ENCODE data around the gene MRPS27. TPM values are rescaled to one million over a fixed set of nuclear protein-coding genes. Genes with fewer than 3 reads are reported as not detected.

Gene MRPS27
- total RNA-seq, 2 experiments from 2014 or later, result 87.8 to 101 TPM

GRCh38 chr5:72213482-72213881 is 106.6 kb downstream of the MRPS27 start:
- POLR2A ChIA-PET, result no interaction called here

DNA sequence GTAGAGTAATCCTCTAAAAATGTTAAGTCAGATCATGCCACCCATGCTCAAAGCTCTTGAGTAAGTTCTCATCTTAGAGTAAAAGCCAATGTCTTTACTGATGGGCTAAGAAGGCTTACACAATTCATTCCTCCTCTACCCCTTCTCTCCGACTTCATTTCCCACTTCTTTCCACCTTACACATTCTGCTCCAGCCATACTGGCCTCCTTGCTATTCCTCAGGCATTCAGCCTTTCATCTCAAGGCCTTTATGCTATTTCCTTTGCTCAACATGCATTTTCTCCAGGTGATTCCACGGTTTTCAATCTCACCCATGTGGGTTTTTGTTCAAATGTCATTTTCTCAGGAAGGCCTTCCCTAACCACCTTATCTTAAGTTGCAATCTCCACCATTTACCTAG is 107.9 kb downstream of the MRPS27 start:
- ChIA-PET POLR2A (no interaction called here), CTCF (no interaction called here)

More at GRCh38 chr5:72213482-72213881, 106.6 kb downstream of the MRPS27 start:
- CTCF ChIA-PET, result no interaction called here

- ChIA-PET CTCF (no interaction called here), POLR2A (no interaction called here)
These were observed 109.0 kb downstream of the MRPS27 start for GRCh38 chr5:72210888-72211678.

DNA sequence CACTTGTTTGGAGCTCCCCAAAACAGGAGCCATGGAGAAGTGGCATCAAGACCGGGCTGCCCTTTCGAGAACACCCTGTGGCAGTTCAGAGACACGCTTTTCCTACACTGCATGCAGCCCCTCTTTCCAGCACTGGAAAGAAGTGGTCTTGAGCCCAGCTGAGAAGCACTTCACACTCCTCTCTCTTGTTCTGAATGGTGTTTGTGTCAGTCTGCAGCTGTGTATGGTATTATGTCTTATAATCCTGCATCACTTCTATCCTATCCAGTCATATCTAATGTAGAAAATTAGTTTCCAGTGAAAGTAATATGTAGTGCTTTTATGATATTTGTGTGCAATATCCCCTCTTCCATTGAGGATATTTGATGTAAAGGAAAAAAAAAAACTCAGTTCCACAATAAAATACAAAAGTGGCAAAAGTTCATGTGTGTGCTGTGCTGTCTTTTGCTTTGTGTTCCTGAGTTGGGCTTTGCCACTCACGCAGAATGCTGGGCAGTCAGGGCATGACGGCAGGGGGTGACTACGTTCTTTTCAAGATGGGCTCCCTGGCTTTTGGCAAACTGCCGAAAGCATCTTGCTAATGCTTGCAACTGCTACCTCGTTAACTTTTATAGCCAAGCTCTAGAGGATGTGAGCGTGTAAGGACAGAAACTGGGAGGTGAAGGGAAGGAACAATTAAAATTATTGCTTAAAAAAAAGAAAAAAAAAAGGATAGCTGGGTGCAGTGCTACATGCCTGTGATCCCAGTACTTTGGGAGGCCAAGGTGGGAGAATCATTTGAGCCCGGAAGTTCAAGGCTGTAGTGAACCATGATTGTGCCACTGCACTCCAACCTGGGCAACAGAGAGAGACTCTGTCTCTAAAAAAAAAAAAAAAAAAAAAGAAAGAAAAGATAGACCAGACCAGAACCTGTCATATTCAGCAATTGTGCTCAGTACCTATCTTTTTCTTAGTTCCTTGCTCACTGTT is 110.6 kb downstream of the MRPS27 start:
- POLR2A ChIA-PET, result no interaction called here

DNA sequence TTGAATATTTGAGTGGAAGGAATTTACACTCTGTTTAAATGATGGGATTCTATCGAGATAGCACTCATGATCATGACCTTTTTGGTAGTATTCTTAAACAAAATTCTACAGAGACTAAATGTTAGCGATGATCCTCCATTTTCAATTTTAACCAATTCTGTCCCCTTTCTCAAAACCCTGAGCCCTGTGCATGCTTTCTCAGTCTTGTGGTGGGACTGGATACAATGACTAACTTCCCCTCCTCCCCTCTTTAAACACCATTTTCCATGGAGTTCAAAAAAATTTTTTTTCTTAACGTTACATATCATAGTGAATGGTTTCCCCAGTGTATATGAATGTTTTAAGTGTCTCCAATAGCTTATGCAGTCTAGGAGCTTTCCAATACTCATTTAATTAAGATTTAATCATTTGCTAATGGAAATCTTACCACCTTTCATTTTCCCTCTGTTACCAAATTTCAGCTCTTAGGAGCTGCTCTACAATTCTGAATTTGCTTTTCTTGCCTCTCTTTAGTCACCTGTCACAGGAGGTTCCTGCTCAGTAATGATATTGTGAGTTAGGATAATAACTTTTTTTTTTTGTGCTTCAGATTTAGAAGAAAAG is 111.6 kb downstream of the MRPS27 start:
- POLR2A ChIA-PET, result no interaction called here
- CTCF ChIA-PET, result interaction anchor here (0.9 kb wide), 1 partner anchor 13 kb away, joined by 3 read pairs; no protein-coding TSS in a partner anchor

More for the DNA sequence above, 110.6 kb downstream of the MRPS27 start:
- CTCF ChIA-PET, result no interaction called here

- CTCF ChIA-PET, result interaction anchor here (0.6 kb wide), 1 partner anchor 22 kb away, joined by 3 read pairs; no protein-coding TSS in a partner anchor
- POLR2A ChIA-PET, result no interaction called here
These were observed 113.0 kb downstream of the MRPS27 start for GRCh38 chr5:72206994-72207393.

- CTCF ChIA-PET, result no interaction called here
These were observed 113.9 kb downstream of the MRPS27 start for GRCh38 chr5:72206160-72206559.

GRCh38 chr5:72205431-72206009 is 114.5 kb downstream of the MRPS27 start:
- ChIA-PET POLR2A (no interaction called here), CTCF (no interaction called here)

More at GRCh38 chr5:72206160-72206559, 113.9 kb downstream of the MRPS27 start:
- POLR2A ChIA-PET, result no interaction called here

DNA sequence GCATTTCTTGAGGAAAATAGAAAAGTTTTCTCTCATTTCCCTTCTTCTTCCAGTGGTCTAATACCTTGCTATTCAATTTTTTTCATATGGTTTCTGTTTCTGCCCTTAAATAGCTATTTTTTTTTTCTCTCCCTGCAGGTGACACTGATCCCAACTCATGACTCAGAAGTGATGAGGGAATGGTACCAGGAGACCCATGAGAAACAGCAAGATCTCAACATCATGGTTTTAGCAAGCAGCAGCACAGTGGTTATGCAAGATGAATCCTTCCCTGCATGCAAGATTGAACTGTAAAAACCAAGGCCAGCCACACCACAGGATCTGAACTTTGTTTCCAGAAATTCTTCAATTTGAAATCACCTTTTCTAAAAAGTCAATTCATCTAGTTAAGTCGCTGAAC is 115.1 kb downstream of the MRPS27 start:
- ChIA-PET CTCF (no interaction called here), POLR2A (no interaction called here)

DNA sequence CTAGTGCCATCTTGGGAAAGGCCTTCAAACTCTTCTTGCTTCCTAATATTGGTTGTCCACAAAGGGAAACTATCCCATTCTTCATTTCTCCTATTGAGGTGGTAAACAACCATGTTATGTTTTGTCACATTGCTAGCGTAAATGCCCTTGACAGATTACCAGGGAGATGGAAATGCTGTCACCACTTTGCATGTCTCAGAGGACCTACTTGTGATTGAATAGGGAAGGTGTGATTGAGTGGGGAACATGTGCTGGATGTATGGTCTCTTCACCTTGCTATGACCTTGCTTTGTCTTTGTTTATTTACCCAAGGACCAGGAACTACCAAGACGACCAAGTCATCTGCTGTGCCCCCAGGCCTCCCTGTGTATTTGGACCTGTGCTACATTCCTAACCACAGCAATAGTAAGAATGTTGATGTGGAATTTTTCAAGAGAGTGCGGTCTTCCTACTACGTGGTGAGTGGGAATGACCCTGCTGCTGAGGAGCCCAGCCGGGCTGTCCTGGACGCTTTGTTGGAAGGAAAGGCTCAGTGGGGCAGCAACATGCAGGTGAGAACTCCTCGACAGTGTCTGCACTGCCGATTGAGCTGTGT is 116.7 kb downstream of the MRPS27 start:
- POLR2A ChIA-PET, result no interaction called here
- CTCF ChIA-PET, result no interaction called here

GRCh38 chr5:72202331-72202825 is 117.7 kb downstream of the MRPS27 start:
- CTCF ChIA-PET, result no interaction called here
- POLR2A ChIA-PET, result no interaction called here

DNA sequence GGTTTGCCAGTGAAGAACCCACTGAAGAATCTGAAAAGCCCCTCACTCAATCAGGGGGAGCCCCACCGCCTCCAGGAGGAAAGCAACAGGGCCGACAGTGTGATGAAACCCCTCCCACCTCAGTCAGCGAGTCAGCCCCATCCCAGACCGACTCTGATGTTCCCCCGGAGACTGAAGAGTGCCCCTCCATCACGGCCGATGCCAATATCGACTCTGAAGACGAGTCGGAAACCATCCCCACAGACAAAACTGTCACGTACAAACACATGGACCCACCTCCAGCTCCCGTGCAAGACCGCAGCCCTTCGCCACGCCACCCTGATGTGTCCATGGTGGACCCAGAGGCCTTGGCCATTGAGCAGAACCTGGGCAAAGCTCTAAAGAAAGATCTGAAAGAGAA is 120.4 kb downstream of the MRPS27 start:
- ChIA-PET CTCF (no interaction called here), POLR2A (no interaction called here)

DNA sequence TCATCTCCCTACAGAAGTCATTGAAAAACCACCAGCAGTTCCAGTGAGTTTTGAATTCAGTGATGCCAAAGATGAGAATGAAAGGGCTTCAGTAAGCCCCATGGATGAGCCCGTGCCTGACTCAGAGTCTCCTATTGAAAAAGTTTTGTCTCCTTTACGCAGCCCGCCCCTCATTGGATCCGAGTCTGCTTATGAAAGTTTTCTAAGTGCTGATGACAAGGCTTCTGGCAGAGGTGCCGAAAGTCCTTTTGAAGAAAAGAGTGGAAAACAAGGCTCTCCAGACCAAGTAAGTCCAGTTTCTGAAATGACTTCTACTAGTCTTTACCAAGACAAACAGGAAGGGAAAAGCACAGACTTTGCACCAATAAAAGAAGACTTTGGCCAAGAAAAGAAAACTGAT is 122.6 kb downstream of the MRPS27 start:
- ChIA-PET CTCF (no interaction called here), POLR2A (no interaction called here)

- CTCF ChIA-PET, result interaction anchor here (1.2 kb wide), 1 partner anchor 12 kb away, joined by 3 read pairs; no protein-coding TSS in a partner anchor
These were observed 124.5 kb downstream of the MRPS27 start for GRCh38 chr5:72195581-72195980.

GRCh38 chr5:72194846-72195245 is 125.2 kb downstream of the MRPS27 start:
- ChIA-PET POLR2A (no interaction called here), CTCF (interaction anchor here (1.2 kb wide), 2 partner anchors 13 to 39 kb away, joined by 3 to 5 read pairs; no protein-coding TSS in a partner anchor)

More at GRCh38 chr5:72195581-72195980, 124.5 kb downstream of the MRPS27 start:
- POLR2A ChIA-PET, result no interaction called here

GRCh38 chr5:72191404-72191803 is 128.6 kb downstream of the MRPS27 start:
- ChIA-PET POLR2A (no interaction called here), CTCF (interaction anchor here (0.6 kb wide), 1 partner anchor 28 kb away, joined by 3 read pairs; no protein-coding TSS in a partner anchor)

- CTCF ChIA-PET, result no interaction called here
- POLR2A ChIA-PET, result no interaction called here
These were observed 130.9 kb downstream of the MRPS27 start for GRCh38 chr5:72189146-72189545.

DNA sequence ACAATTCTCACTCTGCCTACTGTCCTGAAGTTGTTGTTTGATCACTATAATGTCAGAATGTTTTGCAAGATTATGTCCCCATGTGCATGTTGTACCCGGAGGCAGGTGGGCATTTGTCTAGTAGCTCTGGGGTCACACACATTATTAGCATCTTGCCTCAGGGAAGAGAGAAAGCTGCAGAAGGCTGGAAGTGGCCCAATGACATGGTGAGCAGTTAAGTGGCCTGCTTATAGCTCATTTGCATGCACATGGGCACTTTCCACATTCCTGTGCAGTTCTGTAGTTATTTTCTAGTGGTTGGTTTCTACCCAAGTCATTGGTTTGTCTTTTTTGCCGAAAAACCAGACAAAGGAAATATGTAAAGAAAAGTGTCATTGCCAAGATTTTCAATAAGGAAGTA is 131.9 kb downstream of the MRPS27 start:
- ChIA-PET CTCF (no interaction called here), POLR2A (no interaction called here)

DNA sequence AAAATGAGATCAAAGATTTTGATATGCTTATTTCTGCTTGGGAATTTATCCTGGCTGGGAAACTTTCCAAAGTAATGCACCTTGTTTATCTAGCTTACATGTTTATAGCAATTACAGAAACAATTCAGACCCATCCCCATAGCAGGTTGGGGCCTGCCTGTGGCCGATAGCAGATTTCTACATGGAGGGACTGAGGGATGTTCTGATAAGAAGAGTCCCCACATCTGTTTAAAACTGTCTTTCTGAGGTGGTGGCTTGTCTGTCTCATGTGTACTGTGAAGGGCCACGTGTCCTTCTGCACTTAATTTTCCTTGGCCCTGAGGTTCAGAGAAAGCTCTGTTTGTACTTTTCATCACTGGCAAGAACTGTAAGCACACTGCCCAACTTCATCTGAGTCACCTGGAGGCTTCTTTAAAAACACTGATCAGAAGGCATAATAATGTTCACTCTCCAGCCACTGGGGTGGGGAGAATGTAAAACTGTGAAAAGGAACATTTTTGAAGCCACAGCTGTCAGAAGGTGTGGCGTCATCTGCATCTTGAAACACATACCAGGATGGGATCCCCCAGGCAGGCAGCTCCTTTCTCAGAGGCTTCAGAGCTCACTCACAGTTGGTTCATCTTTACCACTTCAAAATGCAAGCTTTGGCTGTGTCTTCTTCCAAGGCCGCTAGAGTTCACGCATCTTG is 132.5 kb downstream of the MRPS27 start:
- CTCF ChIA-PET, result no interaction called here
- POLR2A ChIA-PET, result no interaction called here
